Measurements from ENCODE around the gene ZNF672. TPM values are rescaled to one million over a fixed set of nuclear protein-coding genes. Genes with fewer than 3 reads are reported as not detected.
"Not testable (repeated sequence)": the region's sequence is repeated elsewhere in the genome, so short reads cannot be mapped to it uniquely, and the experiment has no call there.

ZNF672 gene
- total RNA-seq, 1 experiment from 2014 or later, result 17.0 TPM

DNA sequence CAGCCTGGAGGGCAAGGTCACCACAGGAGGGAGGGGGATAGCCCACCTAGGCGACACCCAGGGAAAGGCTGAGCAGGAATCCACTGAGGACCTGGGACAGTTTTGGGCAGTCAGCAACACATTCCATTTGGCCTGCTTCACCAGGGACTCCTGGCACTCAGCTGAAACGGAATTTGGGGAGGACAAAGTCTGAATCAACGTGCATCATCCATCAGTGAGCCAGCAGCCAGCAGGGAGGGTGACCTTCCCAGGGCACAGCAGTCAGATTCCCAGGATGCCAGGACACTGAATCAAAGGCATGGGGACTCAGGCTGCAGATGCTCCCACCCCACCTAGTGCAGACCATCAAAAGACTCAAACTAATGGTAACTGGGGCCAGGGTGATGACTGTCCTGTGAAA, 16.9 kb upstream of the ZNF672 start:
- Histone ChIP-seq H3K27me3 (no peaks in the 10 kb centered on the region), H3K4me1 (no peaks in the 10 kb centered on the region), H3K36me3 (peaks cover 15% of the 10 kb centered on the region), H3K9me3 (replicated peaks) (no peaks in the 10 kb centered on the region), H3K4me3 (no peak overlapping the region), H3K27ac (no peak overlapping the region)
- no peak for DNase-seq

DNA sequence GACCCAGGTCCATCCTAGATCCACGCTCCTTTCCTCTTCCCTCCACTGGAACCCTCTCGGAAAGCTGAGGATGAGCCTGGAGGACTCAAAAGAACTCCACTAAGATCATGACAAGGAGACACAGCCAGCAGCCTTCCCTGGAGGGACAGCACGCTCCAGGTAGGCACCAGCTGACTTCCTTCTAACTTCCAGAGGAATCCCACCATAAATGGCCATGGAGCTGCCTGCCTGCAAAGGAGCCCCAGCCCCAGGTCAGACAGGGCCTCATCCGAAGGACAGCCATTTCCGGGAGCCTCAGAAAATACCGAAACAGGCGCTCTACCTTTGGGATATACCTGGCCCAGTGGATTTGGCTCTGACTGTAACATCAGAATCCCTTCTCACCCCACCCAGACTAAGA, 16.4 kb upstream of the ZNF672 start:
- no peaks in the 10 kb centered on the region for H3K27me3 ChIP-seq
- peaks cover 10% of the 10 kb centered on the region for H3K36me3 ChIP-seq
- no peaks in the 10 kb centered on the region for H3K9me3 ChIP-seq (replicated peaks)
- no peak overlapping the region for H3K4me3 ChIP-seq
- no peak overlapping the region for H3K27ac ChIP-seq
- DNase-seq, result no peak
- no peaks in the 10 kb centered on the region for H3K4me1 ChIP-seq

DNA sequence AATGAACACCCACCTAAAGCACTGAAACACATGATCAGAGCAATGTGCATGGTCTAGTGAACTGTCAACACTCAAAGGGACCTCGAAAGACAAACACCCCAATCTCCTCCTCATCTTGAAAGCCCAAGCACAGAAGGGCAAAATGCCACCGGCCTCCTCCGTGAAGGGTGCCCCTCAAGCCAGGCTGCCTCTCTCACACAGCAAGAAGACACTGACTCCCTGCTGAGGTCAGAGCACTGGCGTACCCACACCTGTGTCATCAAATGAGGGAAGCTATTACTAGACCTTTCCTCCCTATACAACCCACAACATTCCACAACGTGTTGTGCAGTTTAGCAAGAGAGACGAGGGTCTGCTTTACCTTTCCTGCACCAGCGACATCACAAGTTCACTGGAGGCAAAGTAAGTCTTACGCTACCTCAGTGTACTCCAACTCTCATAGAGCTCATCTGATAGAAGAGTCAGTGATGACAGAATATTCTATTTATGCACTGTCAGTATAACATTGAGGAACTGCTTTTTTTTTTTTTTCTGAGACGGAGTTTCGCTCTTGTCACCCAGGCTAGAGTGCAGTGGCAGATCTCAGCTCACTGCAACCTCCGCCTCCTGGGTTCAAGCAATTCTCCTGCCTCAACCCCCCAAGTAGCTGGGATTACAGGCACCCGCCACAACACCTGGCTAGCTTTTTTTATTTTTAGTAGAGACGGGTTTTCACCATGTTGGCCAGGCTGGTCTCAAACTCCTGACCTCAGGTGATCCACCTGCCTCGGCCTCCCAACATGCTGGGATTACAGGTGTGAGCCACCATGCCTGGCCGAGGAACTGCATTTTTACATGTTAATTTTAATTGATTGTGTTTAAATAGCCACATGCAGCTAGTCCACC, 15.6 kb upstream of the ZNF672 start:
- Histone ChIP-seq H3K36me3 (peaks cover 9% of the 10 kb centered on the region), H3K4me3 (no peak overlapping the region), H3K27me3 (no peaks in the 10 kb centered on the region), H3K4me1 (no peaks in the 10 kb centered on the region), H3K27ac (no peak overlapping the region), H3K9me3 (replicated peaks) (no peaks in the 10 kb centered on the region)
- no peak for DNase-seq

- DNase-seq, result no peak
- Histone ChIP-seq H3K36me3 (peaks cover 9% of the 10 kb centered on the region), H3K27ac (no peak overlapping the region), H3K4me3 (no peak overlapping the region), H3K9me3 (replicated peaks) (no peaks in the 10 kb centered on the region), H3K27me3 (no peaks in the 10 kb centered on the region), H3K4me1 (no peaks in the 10 kb centered on the region)
These were observed 14.5 kb upstream of the ZNF672 start for GRCh38 chr1:248823517-248824001.

DNA sequence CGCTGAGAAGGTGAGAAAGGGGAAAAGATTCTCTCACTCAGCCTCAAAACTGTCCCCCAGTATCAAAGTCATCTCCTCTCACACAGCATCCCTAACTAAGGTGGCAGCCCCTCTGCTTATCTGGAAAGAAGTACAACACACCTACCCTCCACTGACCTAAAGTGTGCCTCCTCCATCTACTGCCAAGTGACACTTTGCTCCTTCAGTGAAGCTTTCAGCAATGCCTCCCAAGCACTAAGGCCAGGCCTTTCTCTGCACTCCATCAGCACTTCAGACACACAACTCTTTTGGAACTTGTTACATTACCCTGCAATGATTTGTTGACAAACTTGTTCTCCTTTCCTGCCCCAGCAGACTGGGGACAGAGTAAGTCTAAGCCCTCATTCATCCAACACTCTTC, 13.7 kb upstream of the ZNF672 start:
- no peak for DNase-seq
- no peak overlapping the region for H3K4me3 ChIP-seq
- H3K4me1 ChIP-seq, result no peaks in the 10 kb centered on the region
- H3K27me3 ChIP-seq, result no peaks in the 10 kb centered on the region
- no peaks in the 10 kb centered on the region for H3K9me3 ChIP-seq (replicated peaks)
- peaks cover 9% of the 10 kb centered on the region for H3K36me3 ChIP-seq
- H3K27ac ChIP-seq, result no peak overlapping the region

DNA sequence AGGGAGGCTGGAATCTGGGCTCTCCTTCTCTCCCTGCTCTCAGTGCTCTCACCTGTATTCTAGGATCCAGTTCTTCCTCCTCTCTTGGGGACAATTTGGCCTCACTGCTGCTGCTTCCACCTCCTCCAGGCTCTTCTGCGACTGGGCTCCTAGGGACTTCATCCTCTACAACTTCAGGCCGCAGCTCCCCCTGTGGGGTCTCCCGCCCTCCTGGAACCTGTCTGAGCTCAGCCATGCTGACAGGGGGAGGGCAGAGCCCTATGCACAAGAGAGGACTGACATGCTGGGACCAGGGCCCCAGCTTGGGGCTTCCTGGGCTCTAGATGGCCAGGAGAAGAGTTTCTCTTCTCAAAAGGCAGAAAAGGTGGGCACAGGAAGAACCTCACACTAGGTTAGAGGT, 13.3 kb upstream of the ZNF672 start:
- H3K4me1 ChIP-seq, result no peaks in the 10 kb centered on the region
- DNase-seq, result no peak
- no peak overlapping the region for H3K27ac ChIP-seq
- H3K36me3 ChIP-seq, result peaks cover 9% of the 10 kb centered on the region
- no peak overlapping the region; the same call in none of the 2 replicates for H3K4me3 ChIP-seq
- no peaks in the 10 kb centered on the region for H3K9me3 ChIP-seq (replicated peaks)
- H3K27me3 ChIP-seq, result no peaks in the 10 kb centered on the region

DNA sequence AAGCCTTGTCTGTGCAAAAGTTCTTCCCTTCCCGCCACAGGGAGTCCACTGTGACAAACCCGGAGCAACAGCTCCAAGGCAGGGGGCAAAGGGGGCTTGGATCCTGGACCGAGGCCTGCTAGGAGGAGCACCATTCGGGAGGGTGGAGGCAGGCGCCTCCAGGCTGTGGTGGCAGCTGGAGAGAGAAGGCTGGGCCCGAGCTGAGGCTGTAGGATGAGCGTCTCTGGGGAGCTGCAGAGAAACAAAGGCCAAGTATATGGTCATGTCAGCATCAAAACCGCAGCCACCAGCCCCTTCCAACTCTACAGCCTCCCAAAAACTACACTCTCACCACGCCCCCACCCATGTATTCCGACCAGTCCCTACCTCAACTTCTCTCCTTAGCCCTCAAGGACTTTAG, 12.9 kb upstream of the ZNF672 start:
- Histone ChIP-seq H3K4me3 (peak overlapping the region; percentile 66), H3K4me1 (no peaks in the 10 kb centered on the region), H3K27me3 (no peaks in the 10 kb centered on the region), H3K27ac (peak overlapping the region; percentile 93), H3K36me3 (peaks cover 9% of the 10 kb centered on the region), H3K9me3 (replicated peaks) (no peaks in the 10 kb centered on the region)
- DNase-seq, result peak; percentile 11 to 22

- peaks cover 6% of the 10 kb centered on the region for H3K36me3 ChIP-seq
- no peaks in the 10 kb centered on the region for H3K9me3 ChIP-seq (replicated peaks)
- peak overlapping the region; percentile 66 for H3K4me3 ChIP-seq
- no peaks in the 10 kb centered on the region for H3K4me1 ChIP-seq
- no peaks in the 10 kb centered on the region for H3K27me3 ChIP-seq
- DNase-seq, result peak in 1 of 2 experiments; percentile 11
- H3K27ac ChIP-seq, result peak overlapping the region; percentile 93
These were observed 12.5 kb upstream of the ZNF672 start for GRCh38 chr1:248825573-248825908.

- peak; percentile 89 to 93 for DNase-seq
- H3K36me3 ChIP-seq, result peaks cover 5% of the 10 kb centered on the region; the same call in 1 of the 2 replicates
- H3K9me3 ChIP-seq (replicated peaks), result no peaks in the 10 kb centered on the region
- H3K27ac ChIP-seq, result peak within 1 kb of the TSS; percentile 93
- H3K27me3 ChIP-seq, result no peaks in the 10 kb centered on the region
- H3K4me3 ChIP-seq, result peak within 1 kb of the TSS; percentile 66
- H3K4me1 ChIP-seq, result no peaks in the 10 kb centered on the region
These were observed 11.9 kb upstream of the ZNF672 start, which contains the start of gene SH3BP5L for GRCh38 chr1:248825909-248826760. TSS of gene SH3BP5L (minus strand) at chr1:248825915. CDS start at chr1:248824935, 980 bp downstream.

DNA sequence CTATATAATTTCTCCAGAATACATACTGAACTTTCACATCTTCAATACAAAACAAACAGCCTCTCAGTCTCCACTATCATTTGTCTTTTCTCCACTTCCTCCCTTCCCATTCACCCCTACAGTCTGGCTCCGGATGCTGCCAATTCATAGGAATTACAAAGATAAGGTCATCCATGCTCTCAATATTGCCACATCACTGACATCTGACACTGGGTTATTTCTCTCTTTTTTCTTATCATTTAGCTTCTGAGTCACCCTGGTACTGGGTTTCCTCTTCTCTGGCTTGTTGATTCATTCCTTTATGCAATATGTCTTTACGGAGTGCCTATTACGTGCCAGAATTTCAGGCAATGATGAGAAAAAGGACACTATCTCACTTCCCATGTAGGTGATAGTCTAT, 9.2 kb upstream of the ZNF672 start:
- Histone ChIP-seq H3K4me1 (no peaks in the 10 kb centered on the region), H3K27ac (no peak overlapping the region)
- no peak for DNase-seq

GRCh38 chr1:248830718-248831017, 7.4 kb upstream of the ZNF672 start:
- not testable (repeated sequence) for H3K9me3 ChIP-seq (replicated peaks)

More for the DNA sequence above, 9.2 kb upstream of the ZNF672 start:
- no peaks in the 10 kb centered on the region for H3K9me3 ChIP-seq (replicated peaks)
- no peak overlapping the region for H3K4me3 ChIP-seq
- 0 out of 2 replicates have a peak, but pooled peaks cover 3% of the 10 kb centered on the region for H3K27me3 ChIP-seq
- H3K36me3 ChIP-seq, result no peaks in the 10 kb centered on the region

DNA sequence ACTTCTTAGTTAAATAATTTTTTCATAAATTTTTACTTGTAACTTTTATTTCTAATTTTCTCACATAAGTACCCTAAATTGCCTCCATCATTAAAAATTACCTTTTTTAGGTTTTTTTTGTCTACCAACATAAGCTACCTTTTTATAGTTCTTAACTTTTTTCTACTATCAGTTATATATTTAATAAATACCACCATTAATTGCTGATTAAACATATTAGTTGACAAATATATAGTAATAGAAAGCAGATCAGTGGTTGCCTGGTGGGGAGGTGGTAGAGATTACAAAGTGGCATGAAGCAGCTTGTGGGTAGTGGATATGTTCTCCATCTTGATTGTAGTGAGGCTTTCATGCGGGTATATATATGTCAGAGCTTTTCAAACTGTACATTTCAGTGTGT, 6.2 kb upstream of the ZNF672 start:
- DNase-seq, result no peak
- no peak overlapping the region for H3K27ac ChIP-seq
- no peaks in the 10 kb centered on the region for H3K36me3 ChIP-seq
- H3K4me1 ChIP-seq, result no peaks in the 10 kb centered on the region
- H3K27me3 ChIP-seq, result 0 out of 2 replicates have a peak, but pooled peaks cover 3% of the 10 kb centered on the region
- no peak overlapping the region for H3K4me3 ChIP-seq
- H3K9me3 ChIP-seq (replicated peaks), result no peaks in the 10 kb centered on the region

More at GRCh38 chr1:248830718-248831017, 7.4 kb upstream of the ZNF672 start:
- H3K27ac ChIP-seq, H3K4me3 ChIP-seq, H3K36me3 ChIP-seq, H3K27me3 ChIP-seq, DNase-seq, H3K4me1 ChIP-seq: not testable (repeated sequence)

DNA sequence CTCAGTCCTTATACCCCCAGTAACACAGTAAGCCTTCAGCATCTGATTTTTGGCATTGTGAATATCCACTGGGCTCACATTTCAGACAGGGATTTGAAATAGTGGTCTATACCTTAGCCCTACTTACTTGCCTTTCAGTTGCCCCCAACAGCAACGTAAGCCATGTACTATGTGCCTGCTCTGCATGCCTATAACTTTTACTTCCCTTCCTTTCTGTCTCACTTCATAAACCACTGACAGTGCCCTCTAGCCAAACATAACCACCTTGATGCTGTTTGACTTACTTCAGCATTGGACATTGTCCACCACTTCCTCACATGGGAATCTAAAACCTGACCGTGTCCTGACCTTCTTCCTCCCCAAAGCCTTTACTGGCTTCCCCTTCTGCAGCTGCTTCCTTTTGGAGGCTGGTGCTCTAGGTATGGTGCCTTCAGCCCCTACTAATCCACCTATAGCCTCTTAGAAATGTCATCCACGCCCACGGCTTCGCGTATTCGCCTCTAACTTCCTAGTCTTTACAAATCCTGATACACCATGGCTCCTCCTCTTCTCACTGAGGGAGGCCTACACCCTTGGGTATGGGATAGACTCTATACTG, 3.6 kb upstream of the ZNF672 start:
- Histone ChIP-seq H3K27me3 (0 out of 2 replicates have a peak, but pooled peaks cover 3% of the 10 kb centered on the region), H3K4me3 (no peak overlapping the region), H3K9me3 (replicated peaks) (no peaks in the 10 kb centered on the region), H3K4me1 (no peaks in the 10 kb centered on the region), H3K27ac (no peak overlapping the region), H3K36me3 (no peaks in the 10 kb centered on the region)
- DNase-seq, result no peak

DNA sequence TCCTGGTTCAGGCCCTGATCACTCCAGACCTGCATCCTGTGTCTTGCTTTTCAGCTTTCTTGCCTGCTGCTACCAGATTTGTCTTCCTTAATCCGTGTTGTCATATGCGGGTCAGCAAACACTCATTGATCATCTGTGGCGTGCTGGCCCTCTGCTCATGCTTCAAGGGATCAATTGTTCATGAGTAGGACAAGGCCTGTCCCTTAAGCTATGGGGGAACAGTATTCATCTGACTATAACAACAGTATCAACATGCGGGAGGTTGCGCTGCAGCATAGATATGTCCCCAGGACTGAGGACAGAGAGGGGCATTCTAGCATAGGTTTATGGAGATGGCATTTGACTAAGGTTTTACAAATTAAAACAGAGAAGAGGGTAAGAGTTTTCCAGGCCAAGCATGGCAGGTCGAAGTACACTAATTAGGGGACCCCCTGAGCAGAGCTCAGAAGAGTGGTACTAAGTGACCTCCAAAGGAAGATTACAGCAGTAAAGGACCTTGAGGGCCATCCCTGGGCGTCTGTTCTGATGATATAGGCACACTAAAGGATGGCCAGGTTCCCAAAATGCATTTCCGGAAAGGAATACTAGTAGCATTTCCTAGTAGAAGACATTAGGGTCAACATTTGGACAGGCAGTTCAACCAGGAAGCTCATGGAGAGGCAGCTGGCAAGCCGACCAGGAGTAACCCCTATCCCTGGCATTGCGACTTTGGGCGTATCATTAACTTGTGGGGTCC, 811 bp upstream of the ZNF672 start:
- Histone ChIP-seq H3K36me3 (no peaks in the 10 kb centered on the region), H3K27me3 (0 out of 2 replicates have a peak, but pooled peaks cover 3% of the 10 kb centered on the region), H3K27ac (no peak overlapping the region), H3K9me3 (replicated peaks) (no peaks in the 10 kb centered on the region), H3K4me1 (no peaks in the 10 kb centered on the region), H3K4me3 (peak overlapping the region; percentile 82)
- no peak for DNase-seq

All from SJCRH30 (cell line).